GM18951 (cell line): Measurements from ENCODE around the gene PTGFRN.
A peak's percentile ranks its signal among the peaks of the same experiment; 100 is the strongest.

ENCODE experiments used
- POLR2A ChIP-seq: IDR thresholded peaks from 4 replicates; pipeline ENCODE4 v1.6.1; 2011; ENCODE audit warnings: mild to moderate bottlenecking; ENCODE audit not compliant: insufficient read length, insufficient read depth; ENCODE audit errors: extremely low read depth
- in situ Hi-C: fragments of 300-500 bp; cut with MboI; formaldehyde crosslinking; loops from one replicate; pipeline ENCODE4 v1.12.0; 2022; ENCODE audit warnings: low sequenced_read_pairs, mixed read lengths, inconsistent platforms; ENCODE audit not compliant: unreplicated experiment

Gene PTGFRN

GRCh38 chr1:116878804-116879477 is 30.8 kb upstream of the PTGFRN start:
- in situ Hi-C loops = no loop called here
- TF ChIP-seq POLR2A = peak; percentile 41

GRCh38 chr1:116879478-116880133 is 30.1 kb upstream of the PTGFRN start:
- in situ Hi-C loops = no loop called here
- TF ChIP-seq POLR2A = no peak

GRCh38 chr1:116880917-116881316 is 28.8 kb upstream of the PTGFRN start:
- TF ChIP-seq POLR2A = no peak
- in situ Hi-C loops = no loop called here

- in situ Hi-C loops = no loop called here
- TF ChIP-seq POLR2A = no peak
Measured at GRCh38 chr1:116881879-116882520, 27.7 kb upstream of the PTGFRN start.

- no peak for TF ChIP-seq POLR2A
- in situ Hi-C loops = no loop called here
Measured at GRCh38 chr1:116882866-116883265, 26.9 kb upstream of the PTGFRN start.

GRCh38 chr1:116886291-116886878 is 23.3 kb upstream of the PTGFRN start:
- in situ Hi-C loops = no loop called here

GRCh38 chr1:116887212-116887611 is 22.5 kb upstream of the PTGFRN start:
- TF ChIP-seq POLR2A = no peak

More at GRCh38 chr1:116886291-116886878, 23.3 kb upstream of the PTGFRN start:
- no peak for TF ChIP-seq POLR2A

GRCh38 chr1:116889380-116889779 is 20.3 kb upstream of the PTGFRN start:
- in situ Hi-C loops = no loop called here
- TF ChIP-seq POLR2A = no peak

More at GRCh38 chr1:116887212-116887611, 22.5 kb upstream of the PTGFRN start:
- in situ Hi-C loops = no loop called here

GRCh38 chr1:116891396-116892079 is 18.2 kb upstream of the PTGFRN start:
- TF ChIP-seq POLR2A = no peak
- in situ Hi-C loops = no loop called here

GRCh38 chr1:116895073-116895472 is 14.6 kb upstream of the PTGFRN start:
- in situ Hi-C loops = no loop called here
- no peak for TF ChIP-seq POLR2A

GRCh38 chr1:116899529-116899928 is 10.2 kb upstream of the PTGFRN start:
- TF ChIP-seq POLR2A = no peak
- in situ Hi-C loops = no loop called here

- in situ Hi-C loops = no loop called here
- no peak for TF ChIP-seq POLR2A
Measured at GRCh38 chr1:116900471-116901365, 9.0 kb upstream of the PTGFRN start.
